ENCODE data around the gene MYEOV.

MYEOV gene

GRCh38 chr11:69321877-69322361, 28.0 kb downstream of the MYEOV start:
- no peaks in the 10 kb centered on the region for H3K9me3 Mint-ChIP-seq
- no peak overlapping the region for H3K27ac Mint-ChIP-seq (ENCODE audit: low read depth)
- no peak for DNase-seq (ENCODE audit: low spot score in 2 of 2)
- no peak for ATAC-seq (replicated peaks; ENCODE audit: extremely low read depth, poor library complexity, severe bottlenecking)
- H3K4me1 Mint-ChIP-seq: no peaks in the 10 kb centered on the region
- no peak overlapping the region for H3K4me3 Mint-ChIP-seq
- no peaks in the 10 kb centered on the region for H3K27me3 Mint-ChIP-seq
- H3K36me3 Mint-ChIP-seq (ENCODE audit: insufficient read depth): no peaks in the 10 kb centered on the region

GRCh38 chr11:69325446-69325845, 31.5 kb downstream of the MYEOV start:
- no peak for ATAC-seq (replicated peaks; ENCODE audit: extremely low read depth, poor library complexity, severe bottlenecking)
- Mint-ChIP-seq H3K4me3 (no peak overlapping the region), H3K36me3 (ENCODE audit: insufficient read depth) (no peaks in the 10 kb centered on the region), H3K4me1 (no peaks in the 10 kb centered on the region), H3K27me3 (no peaks in the 10 kb centered on the region), H3K9me3 (no peaks in the 10 kb centered on the region), H3K27ac (ENCODE audit: low read depth) (no peak overlapping the region)
- DNase-seq (ENCODE audit: low spot score in 2 of 2): no peak

GRCh38 chr11:69326622-69327219, 32.8 kb downstream of the MYEOV start:
- Mint-ChIP-seq H3K27me3 (no peaks in the 10 kb centered on the region), H3K36me3 (ENCODE audit: insufficient read depth) (no peaks in the 10 kb centered on the region), H3K4me3 (no peak overlapping the region), H3K9me3 (no peaks in the 10 kb centered on the region), H3K4me1 (no peaks in the 10 kb centered on the region), H3K27ac (ENCODE audit: low read depth) (no peak overlapping the region)
- ATAC-seq (replicated peaks; ENCODE audit: extremely low read depth, poor library complexity, severe bottlenecking) (no peak), DNase-seq (ENCODE audit: low spot score in 2 of 2) (no peak)

GRCh38 chr11:69327741-69328191, 33.8 kb downstream of the MYEOV start:
- no peak overlapping the region for H3K4me3 Mint-ChIP-seq
- no peaks in the 10 kb centered on the region for H3K4me1 Mint-ChIP-seq
- H3K27me3 Mint-ChIP-seq: no peaks in the 10 kb centered on the region
- ATAC-seq (replicated peaks; ENCODE audit: extremely low read depth, poor library complexity, severe bottlenecking): no peak
- H3K36me3 Mint-ChIP-seq (ENCODE audit: insufficient read depth): no peaks in the 10 kb centered on the region
- H3K9me3 Mint-ChIP-seq: no peaks in the 10 kb centered on the region
- no peak for DNase-seq (ENCODE audit: low spot score in 2 of 2)
- H3K27ac Mint-ChIP-seq (ENCODE audit: low read depth): no peak overlapping the region

GRCh38 chr11:69328231-69328630, 34.3 kb downstream of the MYEOV start:
- Mint-ChIP-seq H3K9me3 (no peaks in the 10 kb centered on the region), H3K27me3 (no peaks in the 10 kb centered on the region), H3K36me3 (ENCODE audit: insufficient read depth) (no peaks in the 10 kb centered on the region), H3K4me1 (no peaks in the 10 kb centered on the region), H3K4me3 (no peak overlapping the region), H3K27ac (ENCODE audit: low read depth) (no peak overlapping the region)
- ATAC-seq (replicated peaks; ENCODE audit: extremely low read depth, poor library complexity, severe bottlenecking) (no peak), DNase-seq (ENCODE audit: low spot score in 2 of 2) (no peak)

GRCh38 chr11:69329581-69329980, 35.6 kb downstream of the MYEOV start:
- Mint-ChIP-seq H3K4me3 (no peak overlapping the region), H3K36me3 (ENCODE audit: insufficient read depth) (no peaks in the 10 kb centered on the region), H3K4me1 (no peaks in the 10 kb centered on the region), H3K9me3 (no peaks in the 10 kb centered on the region), H3K27me3 (no peaks in the 10 kb centered on the region), H3K27ac (ENCODE audit: low read depth) (no peak overlapping the region)
- no peak for ATAC-seq (replicated peaks; ENCODE audit: extremely low read depth, poor library complexity, severe bottlenecking)
- DNase-seq (ENCODE audit: low spot score in 2 of 2): no peak

GRCh38 chr11:69330330-69330729, 36.4 kb downstream of the MYEOV start:
- no peak for DNase-seq (ENCODE audit: low spot score in 2 of 2)
- ATAC-seq (replicated peaks; ENCODE audit: extremely low read depth, poor library complexity, severe bottlenecking): no peak
- H3K9me3 Mint-ChIP-seq: no peaks in the 10 kb centered on the region
- H3K27me3 Mint-ChIP-seq: no peaks in the 10 kb centered on the region
- H3K36me3 Mint-ChIP-seq (ENCODE audit: insufficient read depth): no peaks in the 10 kb centered on the region
- no peak overlapping the region for H3K27ac Mint-ChIP-seq (ENCODE audit: low read depth)
- no peaks in the 10 kb centered on the region for H3K4me1 Mint-ChIP-seq
- no peak overlapping the region for H3K4me3 Mint-ChIP-seq

- no peaks in the 10 kb centered on the region for H3K27me3 Mint-ChIP-seq
- ATAC-seq (replicated peaks; ENCODE audit: extremely low read depth, poor library complexity, severe bottlenecking) (no peak), DNase-seq (ENCODE audit: low spot score in 2 of 2) (no peak)
- H3K4me1 Mint-ChIP-seq: peaks cover 12% of the 10 kb centered on the region
- no peak overlapping the region for H3K27ac Mint-ChIP-seq (ENCODE audit: low read depth)
- no peaks in the 10 kb centered on the region for H3K9me3 Mint-ChIP-seq
- no peaks in the 10 kb centered on the region for H3K36me3 Mint-ChIP-seq (ENCODE audit: insufficient read depth)
- no peak overlapping the region for H3K4me3 Mint-ChIP-seq
Measured at GRCh38 chr11:69333149-69333710, 39.3 kb downstream of the MYEOV start.

GRCh38 chr11:69333879-69334278, 39.9 kb downstream of the MYEOV start:
- Mint-ChIP-seq H3K27me3 (no peaks in the 10 kb centered on the region), H3K27ac (ENCODE audit: low read depth) (no peak overlapping the region), H3K9me3 (no peaks in the 10 kb centered on the region), H3K4me3 (no peak overlapping the region), H3K36me3 (ENCODE audit: insufficient read depth) (no peaks in the 10 kb centered on the region), H3K4me1 (peaks cover 16% of the 10 kb centered on the region)
- DNase-seq (ENCODE audit: low spot score in 2 of 2) (no peak), ATAC-seq (replicated peaks; ENCODE audit: extremely low read depth, poor library complexity, severe bottlenecking) (no peak)

- no peak overlapping the region for H3K27ac Mint-ChIP-seq (ENCODE audit: low read depth)
- H3K36me3 Mint-ChIP-seq (ENCODE audit: insufficient read depth): no peaks in the 10 kb centered on the region
- DNase-seq (ENCODE audit: low spot score in 2 of 2) (no peak), ATAC-seq (replicated peaks; ENCODE audit: extremely low read depth, poor library complexity, severe bottlenecking) (no peak)
- no peak overlapping the region for H3K4me3 Mint-ChIP-seq
- H3K4me1 Mint-ChIP-seq: peaks cover 23% of the 10 kb centered on the region
- no peaks in the 10 kb centered on the region for H3K27me3 Mint-ChIP-seq
- peaks cover 6% of the 10 kb centered on the region for H3K9me3 Mint-ChIP-seq
Measured at GRCh38 chr11:69335007-69335780, 41.2 kb downstream of the MYEOV start.

- Mint-ChIP-seq H3K27me3 (no peaks in the 10 kb centered on the region), H3K4me3 (no peak overlapping the region), H3K9me3 (peaks cover 6% of the 10 kb centered on the region), H3K36me3 (ENCODE audit: insufficient read depth) (no peaks in the 10 kb centered on the region), H3K27ac (ENCODE audit: low read depth) (no peak overlapping the region), H3K4me1 (peaks cover 23% of the 10 kb centered on the region)
- ATAC-seq (replicated peaks; ENCODE audit: extremely low read depth, poor library complexity, severe bottlenecking) (no peak), DNase-seq (ENCODE audit: low spot score in 2 of 2) (no peak)
Measured at GRCh38 chr11:69335781-69336405, 41.9 kb downstream of the MYEOV start.

- H3K27me3 Mint-ChIP-seq: no peaks in the 10 kb centered on the region
- H3K4me1 Mint-ChIP-seq: peaks cover 23% of the 10 kb centered on the region
- H3K4me3 Mint-ChIP-seq: peak overlapping the region; percentile 18
- no peak for DNase-seq (ENCODE audit: low spot score in 2 of 2)
- ATAC-seq (replicated peaks; ENCODE audit: extremely low read depth, poor library complexity, severe bottlenecking): peak; percentile 80
- H3K27ac Mint-ChIP-seq (ENCODE audit: low read depth): peak overlapping the region; percentile 49
- no peaks in the 10 kb centered on the region for H3K36me3 Mint-ChIP-seq (ENCODE audit: insufficient read depth)
- H3K9me3 Mint-ChIP-seq: peaks cover 6% of the 10 kb centered on the region
Measured at GRCh38 chr11:69337211-69337721, 43.3 kb downstream of the MYEOV start.

Data from central memory CD8-positive, alpha-beta T cell (primary cell).